ENCODE measurements around the gene AP2M1.

Gene AP2M1

GRCh38 chr3:184230081-184230602 is 55.5 kb downstream of the AP2M1 start:
- peak; percentile 6 for DNase-seq

DNA sequence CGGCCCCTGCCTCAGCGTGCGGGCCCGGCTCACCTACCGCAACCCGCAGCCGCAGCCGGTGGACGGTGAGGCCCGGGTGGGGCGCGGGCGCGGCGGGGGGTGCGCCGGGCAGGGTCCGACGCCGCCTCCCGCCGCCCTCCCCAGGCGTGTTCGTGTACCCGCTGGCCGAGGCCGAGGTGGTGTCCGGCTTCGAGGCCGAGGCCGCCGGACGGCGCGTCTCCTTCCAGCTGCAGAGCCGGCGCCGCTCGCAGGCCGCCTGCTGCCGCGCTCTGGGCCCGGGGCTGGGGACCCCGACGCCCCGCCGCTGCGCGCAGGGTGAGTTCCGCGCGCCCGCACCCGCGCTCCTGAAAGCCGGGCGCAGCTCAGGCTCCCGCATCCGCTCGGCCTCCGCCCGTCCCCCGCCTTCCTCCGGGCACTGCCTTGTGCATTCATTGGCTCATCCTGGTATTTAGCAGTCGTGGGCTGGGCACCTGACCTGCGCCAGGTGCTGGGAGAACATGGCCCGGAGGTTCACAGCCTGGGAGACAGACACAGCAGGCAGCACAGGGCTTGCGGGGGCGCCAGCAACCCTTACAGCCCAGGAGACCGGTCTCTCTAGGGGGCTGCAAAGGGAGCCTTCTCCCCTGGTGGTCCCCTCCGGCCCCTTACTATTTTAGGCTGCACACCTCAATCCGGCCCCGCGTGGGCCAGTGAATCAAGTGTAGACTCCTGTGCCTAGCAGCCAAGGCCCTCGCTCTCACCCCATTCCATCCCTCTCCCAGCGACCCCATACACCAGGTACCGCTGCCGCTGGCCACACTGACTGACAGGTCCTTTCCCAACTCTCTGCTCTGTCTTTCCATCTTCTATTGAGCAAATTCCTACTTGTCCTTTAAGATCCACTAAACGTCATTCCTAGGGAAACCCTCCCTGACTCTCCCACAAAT is 56.2 kb downstream of the AP2M1 start:
- no peak for DNase-seq

DNA sequence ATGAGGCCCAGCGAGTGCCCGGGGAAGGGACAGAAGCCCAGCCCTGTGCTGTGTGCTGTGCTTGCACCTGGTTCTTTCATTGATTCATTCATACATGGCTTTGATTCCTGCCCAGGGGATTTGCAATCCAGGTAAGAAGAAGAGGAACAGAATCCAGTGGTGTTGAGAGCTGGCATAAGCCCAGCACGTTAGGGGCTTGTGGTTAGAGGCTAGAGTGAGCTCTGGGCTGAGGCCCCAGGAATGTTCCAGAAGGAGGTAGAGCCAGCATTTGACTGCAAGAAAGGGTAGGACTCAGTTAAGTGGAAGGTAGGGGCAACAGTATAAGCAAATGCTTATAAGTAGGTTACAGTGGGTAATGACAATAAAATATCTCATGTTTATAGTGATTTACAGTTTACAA is 57.0 kb downstream of the AP2M1 start:
- no peak for DNase-seq

GRCh38 chr3:184233127-184233843 is 58.6 kb downstream of the AP2M1 start:
- no peak for DNase-seq
